Erythroblast (primary cell): ENCODE results near the gene ZMIZ1.

ENCODE experiments used
- DNase-seq, 2 experiments: peaks; one replicate each; lab custom pipeline; 2025; lab: John Stamatoyannopoulos, UW
- GATA1 ChIP-seq: IDR thresholded peaks from 2 replicates; pipeline ENCODE4 v1.6.1; 2011; ENCODE audit warnings: low read depth, mild to moderate bottlenecking, control low read depth, low read length, moderate library complexity
- POLR2A ChIP-seq: IDR thresholded peaks from 2 replicates; pipeline ENCODE4 v1.6.1; 2011; ENCODE audit warnings: mild to moderate bottlenecking, low read length

Gene ZMIZ1

GRCh38 chr10:79210672-79211071, 141.9 kb downstream of the ZMIZ1 start:
- no peak for DNase-seq

GRCh38 chr10:79211616-79212015, 142.8 kb downstream of the ZMIZ1 start:
- TF ChIP-seq POLR2A (no peak), GATA1 (no peak)
- DNase-seq = no peak

More at GRCh38 chr10:79210672-79211071, 141.9 kb downstream of the ZMIZ1 start:
- TF ChIP-seq GATA1 (no peak), POLR2A (no peak)

- no peak for TF ChIP-seq POLR2A
- DNase-seq = no peak
These were observed 146.8 kb downstream of the ZMIZ1 start for GRCh38 chr10:79215531-79215930.

- DNase-seq = no peak
- TF ChIP-seq POLR2A (no peak), GATA1 (no peak)
These were observed 150.7 kb downstream of the ZMIZ1 start for GRCh38 chr10:79219322-79219957.

GRCh38 chr10:79220307-79220706, 151.5 kb downstream of the ZMIZ1 start:
- TF ChIP-seq GATA1 = no peak
- no peak for TF ChIP-seq POLR2A

GRCh38 chr10:79221110-79222051, 152.6 kb downstream of the ZMIZ1 start:
- TF ChIP-seq GATA1 (no peak), POLR2A (no peak)
- no peak for DNase-seq

More at GRCh38 chr10:79220307-79220706, 151.5 kb downstream of the ZMIZ1 start:
- DNase-seq = no peak

GRCh38 chr10:79222186-79222585, 153.4 kb downstream of the ZMIZ1 start:
- TF ChIP-seq POLR2A (no peak), GATA1 (no peak)
- no peak for DNase-seq

- no peak for DNase-seq
- TF ChIP-seq POLR2A = no peak
- no peak for TF ChIP-seq GATA1
These were observed 154.6 kb downstream of the ZMIZ1 start for GRCh38 chr10:79223091-79224048.

GRCh38 chr10:79224263-79224949, 155.6 kb downstream of the ZMIZ1 start:
- no peak for TF ChIP-seq POLR2A
- no peak for TF ChIP-seq GATA1
- DNase-seq = no peak

GRCh38 chr10:79224992-79225391, 156.2 kb downstream of the ZMIZ1 start:
- no peak for DNase-seq
- TF ChIP-seq GATA1 (no peak), POLR2A (no peak)

- no peak for TF ChIP-seq POLR2A
- no peak for TF ChIP-seq GATA1
- no peak for DNase-seq
These were observed 157.9 kb downstream of the ZMIZ1 start for GRCh38 chr10:79226391-79227245.

- DNase-seq = no peak
- TF ChIP-seq POLR2A (no peak), GATA1 (no peak)
These were observed 160.3 kb downstream of the ZMIZ1 start for GRCh38 chr10:79229071-79229541.
